Measurements from ENCODE around the gene PCDHGA7.
"Not testable (repeated sequence)": the region's sequence is repeated elsewhere in the genome, so short reads cannot be mapped to it uniquely, and the experiment has no call there.

PCDHGA7 gene

DNA sequence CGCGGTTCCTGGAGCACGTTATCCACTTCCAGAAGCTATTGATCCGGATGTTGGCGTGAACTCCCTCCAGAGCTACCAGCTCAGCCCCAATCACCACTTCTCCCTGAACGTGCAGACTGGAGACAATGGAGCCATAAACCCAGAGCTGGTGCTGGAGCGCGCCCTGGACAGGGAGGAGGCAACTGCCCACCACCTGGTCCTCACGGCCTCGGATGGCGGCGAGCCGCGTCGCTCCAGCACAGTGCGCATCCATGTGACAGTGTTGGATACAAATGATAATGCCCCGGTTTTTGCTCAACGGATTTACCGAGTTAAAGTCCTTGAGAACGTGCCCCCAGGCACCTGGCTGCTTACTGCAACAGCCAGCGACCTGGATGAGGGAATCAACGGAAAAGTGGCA lies 20.8 kb downstream of the PCDHGA7 start:
- no peak for DNase-seq (ENCODE audit: low read depth, low spot score)
- peak overlapping the region; percentile 29 for H3K4me3 ChIP-seq (ENCODE audit: low read depth, low read length)
- TF ChIP-seq, protein P1, sequence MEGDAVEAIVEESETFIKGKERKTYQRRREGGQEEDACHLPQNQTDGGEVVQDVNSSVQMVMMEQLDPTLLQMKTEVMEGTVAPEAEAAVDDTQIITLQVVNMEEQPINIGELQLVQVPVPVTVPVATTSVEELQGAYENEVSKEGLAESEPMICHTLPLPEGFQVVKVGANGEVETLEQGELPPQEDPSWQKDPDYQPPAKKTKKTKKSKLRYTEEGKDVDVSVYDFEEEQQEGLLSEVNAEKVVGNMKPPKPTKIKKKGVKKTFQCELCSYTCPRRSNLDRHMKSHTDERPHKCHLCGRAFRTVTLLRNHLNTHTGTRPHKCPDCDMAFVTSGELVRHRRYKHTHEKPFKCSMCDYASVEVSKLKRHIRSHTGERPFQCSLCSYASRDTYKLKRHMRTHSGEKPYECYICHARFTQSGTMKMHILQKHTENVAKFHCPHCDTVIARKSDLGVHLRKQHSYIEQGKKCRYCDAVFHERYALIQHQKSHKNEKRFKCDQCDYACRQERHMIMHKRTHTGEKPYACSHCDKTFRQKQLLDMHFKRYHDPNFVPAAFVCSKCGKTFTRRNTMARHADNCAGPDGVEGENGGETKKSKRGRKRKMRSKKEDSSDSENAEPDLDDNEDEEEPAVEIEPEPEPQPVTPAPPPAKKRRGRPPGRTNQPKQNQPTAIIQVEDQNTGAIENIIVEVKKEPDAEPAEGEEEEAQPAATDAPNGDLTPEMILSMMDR (IDR thresholded peaks at IDR 0.05; ENCODE audit: low read depth, low read length) = no peak
- in situ Hi-C loops (cut with HindIII; ENCODE audit: low sequenced_read_pairs) = no loop called here

DNA sequence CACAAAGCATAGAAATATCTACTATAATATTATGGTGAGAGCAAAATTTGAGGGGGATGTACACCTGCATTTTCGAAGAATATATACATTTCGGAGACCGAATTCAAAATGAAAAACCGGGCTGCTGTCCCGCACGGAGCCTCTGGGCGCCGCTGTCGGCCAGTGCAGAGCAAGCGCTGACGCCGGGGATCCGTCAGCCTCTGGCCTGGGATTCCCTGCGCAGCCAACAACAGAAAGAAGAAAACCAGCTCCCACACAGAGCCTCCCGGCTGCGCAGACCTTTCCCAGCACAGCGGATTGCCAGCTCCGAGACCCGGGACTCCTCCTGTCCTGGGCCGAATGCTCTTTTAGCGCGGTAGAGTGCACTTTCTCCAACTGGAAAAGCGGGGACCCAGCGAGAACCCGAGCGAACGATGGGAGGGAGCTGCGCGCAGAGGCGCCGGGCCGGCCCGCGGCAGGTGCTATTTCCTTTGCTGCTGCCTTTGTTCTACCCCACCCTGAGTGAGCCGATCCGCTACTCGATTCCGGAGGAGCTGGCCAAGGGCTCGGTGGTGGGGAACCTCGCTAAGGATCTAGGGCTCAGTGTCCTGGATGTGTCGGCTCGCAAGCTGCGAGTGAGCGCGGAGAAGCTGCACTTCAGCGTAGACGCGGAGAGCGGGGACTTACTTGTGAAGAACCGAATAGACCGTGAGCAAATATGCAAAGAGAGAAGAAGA lies 25.4 kb downstream of the PCDHGA7 start, which contains the start of gene PCDHGB6:
PCDHGB6 (plus strand) TSS at position 232 of the 716 bp plus-strand sequence; CDS start at position 414, 182 bp downstream.
- peak; percentile 50 for DNase-seq (ENCODE audit: low read depth, low spot score)
- peak within 1 kb of the TSS; percentile 32 for H3K4me3 ChIP-seq (ENCODE audit: low read depth, low read length)
- in situ Hi-C loops (cut with HindIII; ENCODE audit: low sequenced_read_pairs) = not testable (repeated sequence)

DNA sequence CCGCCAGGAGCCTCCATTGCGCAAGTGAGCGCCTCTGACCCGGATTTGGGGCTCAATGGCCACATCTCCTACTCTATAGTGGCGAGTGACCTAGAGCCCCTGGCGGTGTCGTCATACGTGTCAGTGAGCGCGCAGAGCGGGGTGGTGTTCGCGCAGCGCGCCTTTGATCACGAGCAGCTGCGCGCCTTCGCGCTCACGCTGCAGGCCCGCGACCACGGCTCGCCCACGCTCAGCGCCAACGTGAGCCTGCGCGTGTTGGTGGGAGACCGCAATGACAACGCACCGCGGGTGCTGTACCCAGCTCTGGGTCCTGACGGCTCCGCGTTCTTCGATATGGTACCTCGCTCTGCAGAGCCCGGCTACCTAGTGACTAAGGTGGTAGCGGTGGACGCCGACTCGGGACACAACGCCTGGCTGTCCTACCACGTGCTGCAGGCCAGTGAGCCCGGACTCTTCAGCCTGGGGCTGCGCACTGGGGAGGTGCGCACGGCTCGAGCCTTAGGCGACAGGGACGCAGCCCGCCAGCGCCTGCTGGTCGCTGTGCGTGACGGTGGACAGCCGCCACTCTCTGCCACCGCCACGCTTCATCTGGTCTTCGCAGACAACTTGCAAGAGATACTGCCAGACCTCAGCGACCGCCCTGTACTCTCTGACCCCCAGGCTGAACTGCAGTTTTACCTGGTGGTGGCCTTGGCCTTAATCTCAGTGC lies 27.2 kb downstream of the PCDHGA7 start:
- in situ Hi-C loops (cut with HindIII; ENCODE audit: low sequenced_read_pairs) = no loop called here
- no peak for DNase-seq (ENCODE audit: low read depth, low spot score)
- H3K4me3 ChIP-seq (ENCODE audit: low read depth, low read length) = no peak overlapping the region
- TF ChIP-seq, protein P1 (IDR thresholded peaks at IDR 0.05; ENCODE audit: low read depth, low read length) = no peak

More for the DNA sequence above, 25.4 kb downstream of the PCDHGA7 start, which contains the start of gene PCDHGB6:
- TF ChIP-seq, protein P1 (IDR thresholded peaks at IDR 0.05; ENCODE audit: low read depth, low read length) = peak; percentile 70

DNA sequence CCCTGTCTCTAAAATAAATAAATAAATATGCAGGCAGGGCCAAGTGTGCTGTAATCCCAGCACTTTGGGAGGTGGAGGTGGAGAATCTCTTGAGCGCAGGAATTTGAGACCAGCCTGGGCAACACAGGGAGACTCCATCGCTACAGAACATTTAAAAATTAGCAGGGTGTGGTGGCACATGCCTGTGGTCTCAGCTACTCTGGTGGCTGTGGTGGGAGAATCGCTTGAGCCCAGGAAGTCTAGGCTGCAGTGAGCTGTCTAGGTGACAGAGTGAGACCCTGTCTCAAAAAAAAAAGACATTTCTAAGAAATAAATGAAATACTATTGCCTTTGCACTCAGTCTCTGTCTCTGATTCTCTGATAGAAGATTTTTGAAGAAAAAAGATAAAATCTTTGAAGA lies 29.0 kb downstream of the PCDHGA7 start:
- in situ Hi-C loops (cut with HindIII; ENCODE audit: low sequenced_read_pairs) = no loop called here
- DNase-seq (ENCODE audit: low read depth, low spot score) = no peak
- H3K4me3 ChIP-seq (ENCODE audit: low read depth, low read length) = no peak overlapping the region
- TF ChIP-seq, protein P1 (IDR thresholded peaks at IDR 0.05; ENCODE audit: low read depth, low read length) = no peak

DNA sequence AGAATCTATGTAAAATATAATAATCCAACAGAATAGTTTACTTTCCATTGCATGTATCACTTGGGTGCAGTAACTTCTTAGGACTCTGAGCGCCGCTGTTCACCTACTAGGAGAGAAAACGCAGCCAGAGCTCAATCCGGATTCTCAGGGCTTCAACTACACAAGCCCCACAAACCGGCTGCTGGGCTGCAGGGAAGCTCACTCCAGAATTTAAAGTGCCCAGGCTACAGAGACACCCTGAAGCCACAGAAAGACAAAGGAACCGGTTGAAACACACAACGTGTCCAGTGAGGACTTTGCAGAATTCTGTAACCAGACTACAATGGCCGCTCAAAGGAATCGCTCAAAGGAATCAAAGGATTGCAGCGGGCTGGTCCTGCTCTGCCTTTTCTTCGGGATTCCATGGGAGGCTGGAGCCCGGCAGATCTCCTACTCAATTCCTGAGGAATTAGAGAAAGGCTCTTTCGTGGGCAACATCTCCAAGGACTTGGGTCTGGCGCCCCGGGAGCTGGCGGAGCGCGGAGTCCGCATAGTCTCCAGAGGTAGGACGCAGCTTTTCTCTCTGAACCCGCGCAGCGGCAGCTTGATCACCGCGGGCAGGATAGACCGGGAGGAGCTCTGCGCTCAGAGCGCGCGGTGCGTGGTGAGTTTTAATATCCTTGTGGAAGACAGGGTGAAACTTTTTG lies 30.5 kb downstream of the PCDHGA7 start, which contains the start of gene PCDHGA10:
PCDHGA10 (plus strand) TSS at position 134 of the 686 bp plus-strand sequence; CDS start at position 323, 189 bp downstream.
- DNase-seq (ENCODE audit: low read depth, low spot score) = peak; percentile 76
- H3K4me3 ChIP-seq (ENCODE audit: low read depth, low read length) = peak within 1 kb of the TSS; percentile 43
- in situ Hi-C loops (cut with HindIII; ENCODE audit: low sequenced_read_pairs) = no loop called here
- TF ChIP-seq, protein P1 (IDR thresholded peaks at IDR 0.05; ENCODE audit: low read depth, low read length) = peak; percentile 77

DNA sequence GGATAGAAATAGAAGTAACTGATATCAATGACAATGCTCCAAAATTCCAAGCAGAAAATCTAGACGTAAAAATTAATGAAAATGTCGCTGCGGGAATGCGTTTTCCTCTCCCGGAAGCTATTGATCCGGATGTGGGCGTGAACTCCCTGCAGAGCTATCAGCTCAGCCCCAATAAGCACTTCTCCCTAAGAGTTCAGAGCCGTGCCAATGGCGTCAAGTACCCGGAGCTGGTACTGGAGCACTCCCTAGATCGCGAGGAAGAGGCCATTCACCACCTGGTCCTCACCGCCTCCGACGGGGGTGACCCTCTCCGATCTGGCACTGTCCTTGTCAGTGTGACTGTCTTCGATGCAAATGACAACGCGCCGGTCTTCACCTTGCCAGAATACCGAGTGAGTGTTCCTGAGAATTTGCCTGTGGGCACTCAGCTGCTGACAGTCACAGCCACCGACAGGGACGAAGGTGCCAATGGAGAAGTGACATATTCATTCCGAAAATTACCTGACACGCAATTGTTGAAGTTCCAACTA lies 31.1 kb downstream of the PCDHGA7 start:
- in situ Hi-C loops (cut with HindIII; ENCODE audit: low sequenced_read_pairs) = no loop called here
- TF ChIP-seq, protein P1 (IDR thresholded peaks at IDR 0.05; ENCODE audit: low read depth, low read length) = no peak
- peak overlapping the region; percentile 43 for H3K4me3 ChIP-seq (ENCODE audit: low read depth, low read length)
- DNase-seq (ENCODE audit: low read depth, low spot score) = no peak

DNA sequence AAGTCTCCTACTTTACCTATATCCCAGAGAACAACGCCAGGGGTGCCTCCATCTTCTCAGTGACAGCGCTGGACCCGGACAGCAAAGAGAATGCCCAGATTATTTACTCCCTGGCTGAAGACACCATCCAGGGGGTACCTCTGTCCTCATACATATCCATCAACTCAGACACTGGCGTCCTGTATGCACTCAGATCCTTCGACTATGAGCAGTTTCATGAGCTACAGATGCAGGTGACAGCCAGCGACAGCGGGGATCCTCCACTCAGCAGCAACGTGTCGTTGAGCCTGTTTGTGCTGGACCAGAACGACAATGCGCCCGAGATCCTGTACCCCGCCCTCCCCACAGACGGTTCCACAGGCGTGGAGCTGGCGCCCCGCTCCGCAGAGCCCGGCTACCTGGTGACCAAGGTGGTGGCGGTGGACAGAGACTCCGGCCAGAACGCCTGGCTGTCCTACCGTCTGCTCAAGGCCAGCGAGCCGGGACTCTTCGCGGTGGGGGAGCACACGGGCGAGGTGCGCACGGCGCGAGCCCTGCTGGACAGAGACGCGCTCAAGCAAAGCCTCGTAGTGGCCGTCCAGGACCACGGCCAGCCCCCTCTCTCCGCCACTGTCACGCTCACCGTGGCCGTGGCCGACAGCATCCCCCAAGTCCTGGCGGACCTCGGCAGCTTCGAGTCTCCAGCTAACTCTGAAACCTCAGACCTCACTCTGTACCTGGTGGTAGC lies 32.2 kb downstream of the PCDHGA7 start:
- in situ Hi-C loops (cut with HindIII; ENCODE audit: low sequenced_read_pairs); DNase-seq (ENCODE audit: low read depth, low spot score); H3K4me3 ChIP-seq (ENCODE audit: low read depth, low read length): not testable (repeated sequence)

DNA sequence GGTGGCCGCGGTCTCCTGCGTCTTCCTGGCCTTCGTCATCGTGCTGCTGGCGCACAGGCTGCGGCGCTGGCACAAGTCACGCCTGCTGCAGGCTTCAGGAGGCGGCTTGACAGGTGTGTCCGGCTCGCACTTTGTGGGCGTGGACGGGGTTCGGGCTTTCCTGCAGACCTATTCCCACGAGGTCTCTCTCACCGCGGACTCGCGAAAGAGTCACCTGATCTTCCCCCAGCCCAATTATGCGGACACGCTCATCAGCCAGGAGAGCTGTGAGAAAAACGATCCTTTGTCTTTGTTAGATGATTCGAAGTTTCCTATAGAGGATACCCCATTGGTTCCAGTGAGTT lies 32.7 kb downstream of the PCDHGA7 start:
- H3K4me3 ChIP-seq (ENCODE audit: low read depth, low read length); DNase-seq (ENCODE audit: low read depth, low spot score); in situ Hi-C loops (cut with HindIII; ENCODE audit: low sequenced_read_pairs): not testable (repeated sequence)

Data from astrocyte of the spinal cord (primary cell).